BLaER1 (cell line): ENCODE measurements around the gene PCNX3.

ENCODE experiments used
- H3K27ac ChIP-seq: shearing (Covaris generic); formaldehyde crosslinking; 2 replicates; pipeline ENCODE4 v1.8.1; 2022
- H3K27me3 ChIP-seq: shearing (Covaris generic); formaldehyde crosslinking; 2 replicates; pipeline ENCODE4 v1.8.1; 2022
- H3K36me3 ChIP-seq: shearing (Covaris generic); formaldehyde crosslinking; 2 replicates; pipeline ENCODE4 v1.8.1; 2022
- H3K4me1 ChIP-seq: shearing (Covaris generic); formaldehyde crosslinking; 2 replicates; pipeline ENCODE4 v1.8.1; 2022
- H3K4me2 ChIP-seq: shearing (Covaris generic); formaldehyde crosslinking; 2 replicates; pipeline ENCODE4 v1.8.1; 2022
- H3K4me3 ChIP-seq: shearing (Covaris generic); formaldehyde crosslinking; 2 replicates; pipeline ENCODE4 v1.8.1; 2022
- H3K9ac ChIP-seq: shearing (Covaris generic); formaldehyde crosslinking; 2 replicates; pipeline ENCODE4 v1.8.1; 2022
- H3K9me3 ChIP-seq: shearing (Covaris generic); formaldehyde crosslinking; 2 replicates; pipeline ENCODE4 v1.8.1; 2022
- H4K20me1 ChIP-seq: shearing (Covaris generic); formaldehyde crosslinking; 2 replicates; pipeline ENCODE4 v1.8.1; 2022
- Cebpa-rat ChIP-seq: shearing (Covaris generic); IDR thresholded peaks from 2 replicates; pipeline ENCODE4 v1.8.1; 2022

The PCNX3 gene

GRCh38 chr11:65595543-65596281 lies 19.9 kb upstream of the PCNX3 start, which contains the start of gene KCNK7:
Gene KCNK7 (minus strand): TSS chr11:65595800. CDS start chr11:65595772, 28 bp downstream.
- no peaks in the 10 kb centered on the region for H3K27me3 ChIP-seq
- H3K4me2 ChIP-seq: peak within 1 kb of the TSS; percentile 44
- H3K9me3 ChIP-seq: no peaks in the 10 kb centered on the region
- no peak for TF ChIP-seq Cebpa-rat
- H3K9ac ChIP-seq: 0 out of 2 replicates have a peak within 1 kb of the TSS, but pooled peaks have one; percentile 41
- H3K4me3 ChIP-seq: no peak within 1 kb of the TSS
- H4K20me1 ChIP-seq: peaks cover 35% of the 10 kb centered on the region
- peak within 1 kb of the TSS; percentile 51 for H3K27ac ChIP-seq
- peaks cover 69% of the 10 kb centered on the region for H3K36me3 ChIP-seq
- H3K4me1 ChIP-seq: peaks cover 42% of the 10 kb centered on the region

- Histone ChIP-seq H3K9me3 (no peaks in the 10 kb centered on the region), H4K20me1 (peaks cover 35% of the 10 kb centered on the region), H3K4me3 (no peak overlapping the region), H3K4me1 (peaks cover 42% of the 10 kb centered on the region), H3K27me3 (no peaks in the 10 kb centered on the region), H3K4me2 (no peak overlapping the region), H3K27ac (no peak overlapping the region), H3K36me3 (peaks cover 68% of the 10 kb centered on the region), H3K9ac (no peak overlapping the region)
- TF ChIP-seq Cebpa-rat: no peak
Observed at GRCh38 chr11:65596520-65596919, 19.1 kb upstream of the PCNX3 start.

GRCh38 chr11:65598258-65598699 lies 17.3 kb upstream of the PCNX3 start:
- no peak for TF ChIP-seq Cebpa-rat
- no peak overlapping the region for H3K4me3 ChIP-seq
- H3K4me2 ChIP-seq: no peak overlapping the region
- no peaks in the 10 kb centered on the region for H3K27me3 ChIP-seq
- H3K36me3 ChIP-seq: peaks cover 69% of the 10 kb centered on the region
- H3K9ac ChIP-seq: no peak overlapping the region
- peaks cover 26% of the 10 kb centered on the region for H4K20me1 ChIP-seq
- H3K4me1 ChIP-seq: peaks cover 49% of the 10 kb centered on the region
- no peak overlapping the region for H3K27ac ChIP-seq
- H3K9me3 ChIP-seq: no peaks in the 10 kb centered on the region

- peaks cover 46% of the 10 kb centered on the region for H3K4me1 ChIP-seq
- H3K9ac ChIP-seq: no peak overlapping the region
- no peak for TF ChIP-seq Cebpa-rat
- no peaks in the 10 kb centered on the region for H3K9me3 ChIP-seq
- no peak overlapping the region for H3K27ac ChIP-seq
- H3K27me3 ChIP-seq: no peaks in the 10 kb centered on the region
- peaks cover 26% of the 10 kb centered on the region; the same call in 1 of the 2 replicates for H4K20me1 ChIP-seq
- peaks cover 75% of the 10 kb centered on the region for H3K36me3 ChIP-seq
- H3K4me2 ChIP-seq: no peak overlapping the region
- H3K4me3 ChIP-seq: no peak overlapping the region
Observed at GRCh38 chr11:65599216-65599954, 16.2 kb upstream of the PCNX3 start.

GRCh38 chr11:65599955-65600246 lies 15.7 kb upstream of the PCNX3 start:
- no peak for TF ChIP-seq Cebpa-rat
- Histone ChIP-seq H3K4me3 (no peak overlapping the region), H3K4me1 (peaks cover 40% of the 10 kb centered on the region), H3K36me3 (peaks cover 80% of the 10 kb centered on the region), H3K4me2 (no peak overlapping the region), H3K27me3 (no peaks in the 10 kb centered on the region), H3K27ac (no peak overlapping the region), H4K20me1 (peaks cover 26% of the 10 kb centered on the region; the same call in 1 of the 2 replicates), H3K9ac (no peak overlapping the region), H3K9me3 (no peaks in the 10 kb centered on the region)

GRCh38 chr11:65604258-65604657 lies 11.3 kb upstream of the PCNX3 start:
- TF ChIP-seq Cebpa-rat: no peak
- Histone ChIP-seq H3K27me3 (no peaks in the 10 kb centered on the region), H3K9me3 (no peaks in the 10 kb centered on the region), H3K9ac (no peak overlapping the region), H3K27ac (no peak overlapping the region), H3K4me1 (peaks cover 14% of the 10 kb centered on the region), H3K36me3 (peaks cover 99% of the 10 kb centered on the region), H4K20me1 (peaks cover 55% of the 10 kb centered on the region), H3K4me2 (no peak overlapping the region), H3K4me3 (no peak overlapping the region)

- no peak for TF ChIP-seq Cebpa-rat
- Histone ChIP-seq H3K4me1 (peaks cover 42% of the 10 kb centered on the region), H3K36me3 (peaks cover 93% of the 10 kb centered on the region), H3K4me2 (no peak overlapping the region), H3K9me3 (no peaks in the 10 kb centered on the region), H4K20me1 (peaks cover 82% of the 10 kb centered on the region), H3K9ac (no peak overlapping the region), H3K4me3 (no peak overlapping the region), H3K27ac (no peak overlapping the region), H3K27me3 (no peaks in the 10 kb centered on the region)
Observed at GRCh38 chr11:65606876-65607613, 8.5 kb upstream of the PCNX3 start.

GRCh38 chr11:65607614-65608426 lies 7.8 kb upstream of the PCNX3 start:
- Histone ChIP-seq H3K9ac (no peak overlapping the region), H3K9me3 (no peaks in the 10 kb centered on the region), H3K4me2 (no peak overlapping the region), H3K4me3 (no peak overlapping the region), H3K27me3 (no peaks in the 10 kb centered on the region), H3K4me1 (peaks cover 46% of the 10 kb centered on the region), H3K27ac (no peak overlapping the region), H3K36me3 (peaks cover 85% of the 10 kb centered on the region), H4K20me1 (peaks cover 90% of the 10 kb centered on the region)
- no peak for TF ChIP-seq Cebpa-rat

- H3K4me3 ChIP-seq: no peak overlapping the region
- TF ChIP-seq Cebpa-rat: no peak
- H3K27ac ChIP-seq: no peak overlapping the region
- H3K9me3 ChIP-seq: no peaks in the 10 kb centered on the region
- H3K27me3 ChIP-seq: no peaks in the 10 kb centered on the region
- no peak overlapping the region for H3K4me2 ChIP-seq
- peaks cover 86% of the 10 kb centered on the region for H4K20me1 ChIP-seq
- H3K4me1 ChIP-seq: peaks cover 41% of the 10 kb centered on the region
- H3K36me3 ChIP-seq: peaks cover 71% of the 10 kb centered on the region
- peak overlapping the region; percentile 21; the same call in 1 of the 2 replicates for H3K9ac ChIP-seq
Observed at GRCh38 chr11:65609229-65609628, 6.3 kb upstream of the PCNX3 start.
